T-helper 2 cell (primary cell): Measurements from ENCODE around the gene EPHB1.

Experiments
- DNase-seq, 5 experiments: peaks; one replicate each; pipeline versions ENCODE4 v3.0.0 to v3.0.0-alpha.2; 2012 to 2022

Gene EPHB1

DNA sequence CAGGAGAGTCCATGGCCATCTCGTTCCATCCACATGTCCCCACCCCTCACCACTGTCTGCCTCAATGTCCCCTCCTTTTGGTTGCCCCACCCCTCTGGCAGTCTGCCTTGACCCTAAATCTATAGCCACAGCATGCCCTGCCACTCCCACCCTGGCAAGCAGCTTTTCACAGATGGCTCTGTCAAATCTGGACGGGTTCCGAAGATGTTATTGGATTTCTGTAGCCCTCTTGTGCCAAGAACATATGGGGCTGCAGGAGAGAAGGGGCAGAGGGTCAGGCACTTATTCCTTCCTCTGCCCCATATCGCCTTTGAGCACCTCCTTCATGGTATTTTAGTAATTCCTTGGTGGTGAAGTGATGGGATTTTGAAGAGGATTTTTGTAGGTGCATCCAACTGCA, 57.1 kb downstream of the EPHB1 start:
- DNase-seq: no peak

DNA sequence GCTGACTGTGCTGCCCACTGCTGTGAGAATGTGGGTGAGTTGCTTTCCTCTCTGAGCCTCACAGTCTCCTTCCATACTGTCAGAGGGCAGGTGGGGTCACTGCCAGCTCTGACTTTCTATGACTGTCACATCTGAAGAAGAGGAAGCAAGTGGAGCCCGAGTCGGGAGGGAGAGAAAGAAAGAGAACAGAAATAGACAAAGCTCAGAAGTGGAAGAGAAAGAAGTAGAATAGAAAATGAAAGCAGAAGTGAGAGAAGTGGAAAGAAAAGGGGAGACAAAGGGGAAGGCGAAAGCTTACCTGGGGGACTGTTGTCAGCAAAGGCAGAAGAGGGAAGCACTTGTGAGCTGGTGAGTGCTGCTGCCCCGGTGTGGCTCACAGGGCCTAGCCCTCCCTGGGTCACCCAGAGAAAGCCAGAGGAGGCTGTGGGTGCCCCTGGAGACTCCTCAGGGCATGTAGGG, 57.9 kb downstream of the EPHB1 start:
- DNase-seq: peak in 1 of 5 experiments; percentile 37

DNA sequence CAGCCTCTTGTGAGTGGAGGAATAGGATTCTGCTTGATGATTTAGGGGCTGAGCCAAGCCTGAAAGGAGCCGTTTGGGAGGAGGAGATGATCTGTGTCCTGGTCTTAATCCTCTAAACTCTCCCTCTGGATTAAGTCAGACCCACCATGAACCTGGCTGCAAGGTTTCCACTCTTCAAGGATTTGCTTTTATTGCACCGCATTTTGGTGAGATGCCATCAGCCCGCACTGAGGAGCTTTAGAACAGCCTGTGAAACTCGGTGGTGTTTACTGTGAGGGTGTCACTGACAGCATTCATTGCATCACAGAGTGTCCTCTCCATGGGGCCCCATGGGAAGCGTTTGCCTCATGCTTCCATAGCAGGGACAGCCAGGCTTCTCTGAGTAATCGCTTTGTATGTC, 59.2 kb downstream of the EPHB1 start:
- no peak for DNase-seq

DNA sequence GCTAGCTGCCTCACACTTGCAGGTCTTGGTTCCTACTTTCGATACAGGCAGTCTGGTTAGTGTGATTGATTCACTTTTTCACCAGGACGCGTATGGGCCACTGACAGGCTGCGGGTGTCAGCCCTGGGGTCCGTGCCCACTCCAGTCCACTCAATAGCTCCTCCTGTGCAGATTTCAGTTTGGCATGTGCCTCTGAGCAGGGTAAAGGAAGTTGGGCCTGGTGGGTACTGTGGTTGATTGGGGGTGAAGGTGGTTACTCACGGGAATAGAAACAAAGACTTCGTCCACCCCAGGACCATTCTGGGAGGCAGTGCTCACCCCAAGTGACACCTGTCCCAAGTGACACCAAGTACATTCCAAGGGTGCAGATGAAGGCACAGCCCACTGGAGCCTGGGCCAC, 62.3 kb downstream of the EPHB1 start:
- DNase-seq: no peak

GRCh38 chr3:134857776-134858362, 62.8 kb downstream of the EPHB1 start:
- DNase-seq: no peak

- no peak for DNase-seq
These were observed 63.5 kb downstream of the EPHB1 start for GRCh38 chr3:134858441-134859035.

- DNase-seq: no peak
These were observed 64.3 kb downstream of the EPHB1 start for GRCh38 chr3:134859341-134859740.

DNA sequence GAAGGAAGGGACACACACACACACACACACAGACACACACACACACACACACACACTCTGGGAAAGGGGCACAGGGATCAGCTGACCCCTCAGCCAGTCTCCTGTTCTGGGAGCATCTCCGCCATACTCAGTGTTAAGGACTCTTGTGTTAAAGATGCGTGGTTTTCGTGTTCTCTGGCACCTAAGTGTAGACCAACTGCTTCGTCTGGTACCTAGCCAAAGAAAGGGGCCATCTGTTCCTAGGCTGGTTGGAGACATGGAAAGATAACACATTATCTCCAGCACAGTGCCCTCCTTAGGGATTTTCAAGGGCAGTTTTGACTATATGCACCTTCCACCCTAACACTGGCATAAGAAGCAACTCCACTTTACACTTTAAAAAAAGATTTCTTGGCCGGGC, 65.1 kb downstream of the EPHB1 start:
- DNase-seq: no peak

- DNase-seq: no peak
These were observed 68.9 kb downstream of the EPHB1 start for GRCh38 chr3:134863915-134864314.

- DNase-seq: no peak
These were observed 69.6 kb downstream of the EPHB1 start for GRCh38 chr3:134864636-134865035.

- DNase-seq: no peak
These were observed 72.2 kb downstream of the EPHB1 start for GRCh38 chr3:134867277-134867676.

DNA sequence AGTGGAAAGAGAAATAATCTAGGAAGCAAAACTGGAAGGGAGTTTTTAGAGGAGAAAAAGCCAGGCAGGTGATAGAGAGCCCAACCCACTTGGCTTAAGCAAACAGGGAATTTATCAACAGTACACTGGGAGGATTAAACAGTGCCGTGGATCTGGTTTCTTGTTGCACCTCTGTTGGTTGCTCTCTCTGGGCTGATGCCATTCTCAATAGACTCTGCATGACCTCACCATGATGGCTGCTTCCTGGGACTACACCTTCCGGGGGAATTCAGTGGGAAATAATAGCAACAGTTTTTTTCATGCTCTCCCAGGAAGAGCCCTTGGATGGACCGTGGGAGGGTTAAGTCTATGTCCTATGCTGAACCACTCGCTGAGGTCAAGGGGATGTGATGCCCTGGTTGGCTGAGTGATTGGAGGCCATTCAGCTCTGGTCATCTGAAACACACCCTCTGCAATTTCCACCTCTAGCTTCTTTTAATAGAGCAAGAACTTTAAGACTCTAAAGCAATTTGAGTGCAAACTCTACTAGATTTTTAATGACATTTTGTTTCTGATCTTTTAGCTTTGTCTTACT, 74.2 kb downstream of the EPHB1 start:
- no peak for DNase-seq

DNA sequence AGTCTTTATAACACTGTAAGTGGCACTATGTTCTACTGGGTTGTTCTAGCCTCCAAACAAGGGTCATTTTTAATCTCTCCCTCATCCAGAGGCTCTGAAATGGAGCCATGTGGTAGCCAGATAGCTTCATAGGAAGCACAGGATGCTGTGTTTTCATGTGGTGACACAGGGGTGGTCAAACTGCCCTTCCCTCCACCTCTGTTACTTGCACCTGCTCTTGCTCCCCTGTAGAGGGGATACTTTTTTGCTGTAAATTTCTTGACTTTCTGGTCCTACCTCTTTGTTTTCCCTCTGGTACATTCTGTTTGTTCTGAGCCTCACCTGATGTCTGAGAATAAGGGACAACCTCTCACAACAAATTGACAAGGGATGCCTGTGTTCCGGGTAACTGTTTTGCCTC, 76.8 kb downstream of the EPHB1 start:
- no peak for DNase-seq

DNA sequence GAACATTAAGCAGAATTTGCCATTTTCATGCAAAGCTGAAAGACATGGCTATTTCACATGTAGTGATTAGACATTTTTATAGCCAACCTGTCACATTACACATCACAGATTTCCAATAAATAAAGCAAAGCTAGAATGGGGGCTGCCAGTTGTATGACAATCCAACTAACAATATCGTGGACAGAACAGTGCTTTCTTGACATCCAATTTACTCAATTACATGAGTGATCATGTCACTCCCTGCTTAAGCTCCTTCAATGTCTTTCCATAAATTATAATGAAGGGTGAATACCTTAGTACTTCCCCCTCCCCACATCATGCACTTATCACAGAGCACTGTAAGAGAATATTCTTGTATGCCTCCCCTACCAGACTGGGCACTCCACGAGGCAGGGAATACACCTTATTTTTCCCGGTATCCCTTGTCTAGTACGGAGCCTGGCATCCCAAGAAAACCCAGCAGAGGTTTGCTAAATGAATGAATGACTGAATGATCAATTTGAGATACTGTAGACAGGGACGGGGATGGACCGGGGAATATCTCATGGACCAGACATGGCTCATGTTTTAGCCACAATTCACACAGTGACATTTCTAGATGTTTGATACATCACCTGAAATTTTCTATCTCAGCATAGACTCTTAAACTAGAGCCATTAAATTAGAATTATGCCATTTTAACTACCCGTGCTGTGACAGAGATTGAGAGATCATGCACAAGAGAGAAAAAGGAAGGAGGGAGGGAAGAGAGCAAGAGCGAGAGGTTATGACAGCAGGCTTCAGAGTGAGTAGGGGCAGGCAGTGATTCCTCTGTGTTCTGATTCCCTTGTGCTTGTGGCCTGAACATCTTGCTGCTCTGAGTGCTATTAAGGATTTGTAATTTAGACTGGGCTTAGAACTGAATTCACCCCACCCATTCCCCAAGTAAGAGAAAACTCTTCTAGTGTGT, 77.7 kb downstream of the EPHB1 start:
- no peak for DNase-seq

- no peak for DNase-seq
These were observed 78.7 kb downstream of the EPHB1 start for GRCh38 chr3:134873789-134874188.

- DNase-seq: no peak
These were observed 79.8 kb downstream of the EPHB1 start for GRCh38 chr3:134874737-134875413.

GRCh38 chr3:134876836-134877235, 81.8 kb downstream of the EPHB1 start:
- no peak for DNase-seq

- no peak for DNase-seq
These were observed 82.7 kb downstream of the EPHB1 start for GRCh38 chr3:134877788-134878187.

DNA sequence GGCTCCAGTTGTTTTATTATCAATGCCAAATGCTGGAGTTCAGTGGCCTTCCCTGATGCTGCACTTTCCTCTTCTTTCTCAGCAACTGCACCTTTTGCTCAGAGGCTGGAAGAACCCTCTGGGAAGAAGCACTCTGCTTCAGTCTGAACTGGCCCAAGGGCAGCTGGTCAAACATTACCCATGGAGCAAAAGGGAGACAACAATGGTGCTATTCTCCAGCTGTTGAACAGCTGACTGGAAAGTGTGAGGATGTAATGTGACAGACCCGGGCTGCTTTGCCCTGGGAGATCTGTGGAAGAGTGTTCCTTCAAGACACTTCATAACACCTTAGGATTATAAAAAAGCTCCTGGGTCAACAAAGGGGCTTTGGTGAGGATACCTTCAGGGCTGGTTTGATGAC, 84.9 kb downstream of the EPHB1 start:
- no peak for DNase-seq

- DNase-seq: no peak
These were observed 85.4 kb downstream of the EPHB1 start for GRCh38 chr3:134880431-134880830.

- DNase-seq: no peak
These were observed 86.2 kb downstream of the EPHB1 start for GRCh38 chr3:134881305-134881704.

DNA sequence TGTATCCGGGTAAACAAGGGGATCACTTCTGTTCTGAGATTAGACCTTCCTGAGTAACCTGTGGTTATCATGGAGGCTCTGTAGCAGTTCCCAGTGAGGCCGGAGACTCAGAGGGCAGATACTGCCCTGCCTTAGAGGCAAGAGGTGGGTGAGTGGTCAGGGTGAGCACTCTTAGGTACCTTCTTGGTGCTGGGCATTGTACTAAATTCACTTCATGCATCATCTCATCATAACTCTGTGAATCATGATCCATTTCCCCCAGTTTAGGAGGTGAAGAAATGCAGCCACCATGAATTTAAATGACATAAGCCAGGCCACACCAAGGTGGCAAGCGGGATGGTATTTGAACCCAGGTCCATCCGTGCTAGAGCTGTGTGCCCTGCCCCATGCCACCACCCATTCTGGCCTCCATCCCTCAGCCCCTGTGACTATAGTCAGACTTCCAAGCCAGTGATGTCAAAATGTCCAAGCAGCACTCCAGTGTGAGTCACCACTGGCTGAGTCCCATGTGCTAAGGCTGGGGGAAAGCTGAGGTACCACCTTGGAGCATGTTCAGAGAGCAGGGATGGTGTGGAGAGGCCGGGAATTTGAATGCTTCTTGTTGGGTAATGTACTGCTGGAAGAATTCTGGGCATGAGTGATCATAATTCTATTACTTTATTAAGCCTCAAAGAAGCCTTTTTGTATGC, 88.8 kb downstream of the EPHB1 start:
- no peak for DNase-seq
